ENCODE results near the gene DISC1.

DNA sequence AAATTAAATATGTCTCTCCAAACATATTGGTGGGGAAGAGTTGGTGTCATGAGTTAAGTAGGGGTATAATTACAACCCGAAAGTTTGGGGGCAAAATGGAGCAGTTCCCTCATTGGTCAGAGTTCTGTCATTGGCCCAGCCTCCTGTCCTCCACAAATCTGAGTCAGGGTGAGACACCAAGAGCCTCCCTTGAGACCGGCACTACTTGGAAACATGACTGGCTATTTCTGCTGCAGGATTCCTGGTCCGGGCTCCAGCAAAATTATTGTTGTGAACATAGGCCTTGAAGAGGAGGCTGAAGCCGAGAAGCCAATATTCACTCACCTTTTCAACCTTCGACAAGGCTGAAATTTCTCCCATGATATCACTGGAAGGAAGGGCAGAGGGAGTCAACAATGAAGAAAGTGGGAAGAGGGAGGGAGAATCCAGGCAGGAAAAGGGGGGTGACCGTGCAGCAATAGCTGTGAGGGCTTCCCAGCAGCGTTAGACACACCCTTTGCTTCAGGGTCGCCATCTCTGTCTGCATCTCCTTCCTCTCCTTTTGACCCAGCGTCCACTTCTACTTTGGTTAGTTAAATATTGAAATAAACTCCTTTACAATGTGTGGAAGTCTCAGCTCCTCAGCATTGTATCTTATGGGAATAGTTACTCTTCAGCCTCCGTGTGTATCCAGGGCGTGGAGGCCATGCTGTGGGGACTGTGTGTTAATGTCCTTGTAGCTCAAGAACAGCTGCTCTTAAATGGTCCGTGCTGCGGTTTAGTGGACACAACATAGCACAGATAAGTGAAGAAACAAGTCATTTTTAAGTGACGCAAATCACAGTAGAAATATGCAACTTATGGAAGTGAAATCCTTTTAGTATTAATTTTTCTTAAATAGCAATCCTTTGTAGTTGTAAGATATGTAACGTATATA lies 307.4 kb downstream of the DISC1 start:
- no peak for TF ChIP-seq ZNF274 (IDR thresholded peaks at IDR 0.05; ENCODE audit: low read depth, low read length)
- TF ChIP-seq RAD21 (IDR thresholded peaks at IDR 0.05; ENCODE audit: low read depth) = no peak
- TF ChIP-seq POLR2A (IDR thresholded peaks at IDR 0.05; ENCODE audit: borderline replicate concordance, extremely low read depth, insufficient read depth, insufficient read length) = no peak
- TF ChIP-seq POLR2AphosphoS5 (IDR thresholded peaks at IDR 0.05; ENCODE audit: low read depth, low read length) = no peak
